Neural crest cell (in vitro differentiated cells): ENCODE results near the gene KIAA1958. TPM values are rescaled to one million over a fixed set of nuclear protein-coding genes. Genes with fewer than 3 reads are reported as not detected.
"Not testable (repeated sequence)": the region's sequence is repeated elsewhere in the genome, so short reads cannot be mapped to it uniquely, and the experiment has no call there.

Experiments used
- DNase-seq: peaks from one replicate; pipeline ENCODE4 v3.0.0; 2021; ENCODE audit warnings: low read depth, mixed read lengths, low spot score
- H3K27ac Mint-ChIP-seq: one replicate; pipeline ENCODE4 v1.8.0; 2021; ENCODE audit warnings: mild to moderate bottlenecking, mixed read lengths; ENCODE audit not compliant: unreplicated experiment
- H3K27me3 Mint-ChIP-seq: 2 replicates; pipeline ENCODE4 v1.8.0; 2021; ENCODE audit warnings: low read depth, mild to moderate bottlenecking, mixed read lengths
- H3K36me3 Mint-ChIP-seq: 2 replicates; pipeline ENCODE4 v1.8.0; 2021; ENCODE audit warnings: low read depth, mild to moderate bottlenecking, mixed read lengths
- H3K4me1 Mint-ChIP-seq: 2 replicates; pipeline ENCODE4 v1.8.0; 2021; ENCODE audit warnings: mixed read lengths
- H3K4me3 Mint-ChIP-seq: one replicate; pipeline ENCODE4 v1.8.0; 2021; ENCODE audit warnings: mild to moderate bottlenecking, mixed read lengths
- H3K9me3 Mint-ChIP-seq: 2 replicates; pipeline ENCODE4 v1.8.0; 2021; ENCODE audit warnings: mixed read lengths
- total RNA-seq: library from RNA; stranded (reverse); gene quantifications from 2 replicates; pipeline ENCODE4 v1.2.1, GENCODE V29; 2021
- TF ChIP-seq, protein P1 (sequence below): fragments of 200-600 bp; sonication (generic); conservative IDR thresholded peaks from 2 replicates; pipeline ENCODE4 v1.5.0; 2021; ENCODE audit warnings: antibody characterized with exemption, mild to moderate bottlenecking

Gene KIAA1958
- total RNA-seq, 1 donor from 2014 or later = 46.7 TPM

DNA sequence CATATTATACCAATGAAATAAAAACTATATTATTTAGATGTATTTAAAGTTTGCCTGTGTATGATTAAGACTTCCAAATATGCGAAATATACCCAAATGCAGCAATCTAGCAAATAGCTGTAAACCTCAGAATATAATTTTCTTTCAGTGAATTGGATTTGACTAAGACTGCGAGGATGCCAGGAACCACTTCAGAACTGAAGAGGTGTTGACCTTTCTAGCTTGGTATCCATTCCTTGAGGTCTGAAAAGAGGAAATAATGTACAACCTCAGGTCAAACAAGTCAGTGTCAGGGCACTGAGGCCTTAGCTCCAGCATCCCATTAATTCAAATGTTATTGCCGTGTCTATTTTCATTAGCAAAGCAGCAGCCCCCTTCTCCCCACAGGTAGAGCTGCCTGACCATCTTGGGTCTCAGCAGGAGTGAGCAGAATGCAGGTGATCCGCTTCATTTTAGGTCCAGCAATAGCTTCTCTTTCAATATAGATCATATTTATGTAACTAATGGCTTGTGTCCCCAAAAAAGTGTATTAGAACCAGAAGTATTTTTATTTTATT is 100.0 kb downstream of the KIAA1958 start:
- TF ChIP-seq, protein P1, sequence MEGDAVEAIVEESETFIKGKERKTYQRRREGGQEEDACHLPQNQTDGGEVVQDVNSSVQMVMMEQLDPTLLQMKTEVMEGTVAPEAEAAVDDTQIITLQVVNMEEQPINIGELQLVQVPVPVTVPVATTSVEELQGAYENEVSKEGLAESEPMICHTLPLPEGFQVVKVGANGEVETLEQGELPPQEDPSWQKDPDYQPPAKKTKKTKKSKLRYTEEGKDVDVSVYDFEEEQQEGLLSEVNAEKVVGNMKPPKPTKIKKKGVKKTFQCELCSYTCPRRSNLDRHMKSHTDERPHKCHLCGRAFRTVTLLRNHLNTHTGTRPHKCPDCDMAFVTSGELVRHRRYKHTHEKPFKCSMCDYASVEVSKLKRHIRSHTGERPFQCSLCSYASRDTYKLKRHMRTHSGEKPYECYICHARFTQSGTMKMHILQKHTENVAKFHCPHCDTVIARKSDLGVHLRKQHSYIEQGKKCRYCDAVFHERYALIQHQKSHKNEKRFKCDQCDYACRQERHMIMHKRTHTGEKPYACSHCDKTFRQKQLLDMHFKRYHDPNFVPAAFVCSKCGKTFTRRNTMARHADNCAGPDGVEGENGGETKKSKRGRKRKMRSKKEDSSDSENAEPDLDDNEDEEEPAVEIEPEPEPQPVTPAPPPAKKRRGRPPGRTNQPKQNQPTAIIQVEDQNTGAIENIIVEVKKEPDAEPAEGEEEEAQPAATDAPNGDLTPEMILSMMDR = no peak
- Mint-ChIP-seq H3K36me3 (no peaks in the 10 kb centered on the region), H3K4me3 (no peak overlapping the region), H3K4me1 (peaks cover 30% of the 10 kb centered on the region), H3K27me3 (no peaks in the 10 kb centered on the region), H3K27ac (no peak overlapping the region), H3K9me3 (no peaks in the 10 kb centered on the region)
- DNase-seq = no peak

GRCh38 chr9:112591875-112592274 is 105.2 kb downstream of the KIAA1958 start:
- H3K4me1 Mint-ChIP-seq, H3K9me3 Mint-ChIP-seq, H3K4me3 Mint-ChIP-seq, H3K27me3 Mint-ChIP-seq, H3K27ac Mint-ChIP-seq, H3K36me3 Mint-ChIP-seq, DNase-seq: not testable (repeated sequence)

DNA sequence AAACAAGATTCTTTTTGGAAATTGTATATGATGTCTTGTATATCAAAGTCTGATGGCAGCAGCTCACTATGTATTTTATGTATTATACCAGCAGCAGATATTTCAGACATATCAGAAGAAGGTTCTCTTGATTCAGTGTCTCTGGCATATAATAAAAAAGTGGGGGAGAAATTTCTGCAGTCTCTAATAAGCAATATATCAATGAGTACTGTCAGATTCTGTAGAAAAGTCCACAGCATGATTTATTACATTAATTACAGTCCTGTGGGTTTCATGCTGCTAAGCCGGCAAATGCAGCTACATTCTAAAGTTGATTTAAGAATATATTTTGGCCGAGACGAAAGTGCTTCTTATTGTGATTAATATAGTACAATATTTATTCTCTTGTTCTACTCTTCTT is 113.1 kb downstream of the KIAA1958 start:
- TF ChIP-seq, protein P1 = no peak
- Mint-ChIP-seq H3K27ac (no peak overlapping the region), H3K4me3 (no peak overlapping the region), H3K27me3 (no peaks in the 10 kb centered on the region), H3K36me3 (no peaks in the 10 kb centered on the region), H3K4me1 (peaks cover 3% of the 10 kb centered on the region), H3K9me3 (no peaks in the 10 kb centered on the region)
- no peak for DNase-seq

DNA sequence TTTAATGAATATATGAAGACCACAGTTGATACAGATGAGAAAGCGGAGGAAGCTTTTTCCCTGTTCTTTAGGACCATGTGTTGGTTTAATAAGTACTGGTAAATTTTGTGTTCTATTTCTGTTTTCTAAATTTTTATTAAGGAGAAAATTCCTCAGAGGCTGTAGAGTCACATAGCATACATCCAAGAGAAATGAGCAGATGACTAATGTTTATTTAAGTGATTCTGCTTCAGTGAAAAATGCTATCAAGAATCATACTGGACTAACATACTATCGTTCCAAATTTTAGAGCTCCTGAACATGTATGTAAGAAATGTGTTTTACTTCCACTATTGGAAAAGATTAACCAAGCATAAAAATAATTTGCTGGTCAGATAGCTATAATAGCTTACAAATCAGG is 115.0 kb downstream of the KIAA1958 start:
- Mint-ChIP-seq H3K4me1 (peaks cover 3% of the 10 kb centered on the region), H3K27me3 (no peaks in the 10 kb centered on the region), H3K4me3 (no peak overlapping the region), H3K36me3 (no peaks in the 10 kb centered on the region), H3K9me3 (no peaks in the 10 kb centered on the region), H3K27ac (no peak overlapping the region)
- TF ChIP-seq, protein P1 = no peak
- no peak for DNase-seq

- Mint-ChIP-seq H3K9me3 (no peaks in the 10 kb centered on the region), H3K4me1 (no peaks in the 10 kb centered on the region), H3K36me3 (no peaks in the 10 kb centered on the region), H3K27me3 (no peaks in the 10 kb centered on the region), H3K4me3 (no peak overlapping the region), H3K27ac (no peak overlapping the region)
- no peak for DNase-seq
- TF ChIP-seq, protein P1 = no peak
Observed at GRCh38 chr9:112604790-112605189, 118.2 kb downstream of the KIAA1958 start.

- no peaks in the 10 kb centered on the region for H3K36me3 Mint-ChIP-seq
- H3K4me3 Mint-ChIP-seq = no peak overlapping the region
- TF ChIP-seq, protein P1 = no peak
- H3K9me3 Mint-ChIP-seq = no peaks in the 10 kb centered on the region
- no peaks in the 10 kb centered on the region for H3K27me3 Mint-ChIP-seq
- no peaks in the 10 kb centered on the region for H3K4me1 Mint-ChIP-seq
- no peak for DNase-seq
- H3K27ac Mint-ChIP-seq = no peak overlapping the region
Observed at GRCh38 chr9:112605518-112605917, 118.9 kb downstream of the KIAA1958 start.
